ENCODE measurements around the gene STIM1. TPM values are rescaled to one million over a fixed set of nuclear protein-coding genes. Genes with fewer than 3 reads are reported as not detected.
A peak's percentile ranks its signal among the peaks of the same experiment; 100 is the strongest.

STIM1 gene
- total and polyA plus RNA-seq, 4 donors = 12.1 to 56.4 (median 41.2) TPM

DNA sequence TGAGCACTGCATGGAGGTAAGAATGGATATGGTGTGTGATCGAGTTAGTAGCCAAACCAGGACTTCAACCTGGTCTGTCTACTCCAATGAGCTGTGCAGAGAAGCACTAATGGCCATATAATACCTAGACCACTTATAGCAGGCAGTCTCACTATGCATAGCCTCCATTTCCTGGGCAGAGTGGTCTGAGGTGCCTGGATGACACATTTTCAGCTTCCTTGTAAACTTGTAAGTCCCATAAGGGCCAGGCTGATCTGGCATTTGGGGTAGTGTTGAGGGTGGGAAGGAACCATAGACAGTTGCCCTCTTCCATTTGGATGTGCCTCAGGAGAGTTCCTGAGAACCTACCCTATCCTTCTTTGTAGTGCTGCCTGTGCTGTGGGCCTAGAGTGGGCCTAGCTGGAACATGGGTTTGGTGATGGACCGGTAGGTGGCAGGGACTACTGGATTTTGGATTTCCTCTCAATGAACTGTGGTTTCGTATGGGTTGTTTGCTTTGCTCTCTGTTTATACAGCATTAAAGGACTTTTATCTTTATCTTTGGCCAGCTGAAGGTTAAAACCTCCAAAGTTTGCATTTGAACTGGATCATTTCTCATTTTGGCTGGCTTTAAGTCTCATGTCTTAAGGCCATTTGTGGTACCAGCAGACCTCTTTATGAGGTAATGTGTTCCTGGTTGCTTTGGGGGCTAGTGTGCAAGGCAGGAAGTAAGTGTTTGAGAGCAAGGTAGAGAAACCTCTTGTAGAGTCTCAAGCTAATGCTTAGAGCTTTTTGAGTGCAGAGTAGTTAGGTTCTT, 86.9 kb downstream of the STIM1 start:
- WGBS, 2 donors = 53 to 65% methylated on average over 3 of the region's 3 CpGs
- DNase-seq (peak in 2 of 3 donors; percentile 55 to 56), ATAC-seq (ENCODE audit: insufficient read depth, low FRiP score) (no peak)
- Histone ChIP-seq H3K4me1 (ENCODE audit: control insufficient read depth in 5 of 5, insufficient read depth in 5 of 5, low read length in 5 of 5) (peaks cover 7 to 44% (median 21%) of the 10 kb centered on the region in 5 donors), H3K9ac (ENCODE audit: insufficient read depth in 1 of 2, low read length in 2 of 2) (no peak overlapping the region), H3K9me3 (ENCODE audit: control insufficient read depth in 4 of 4, insufficient read depth in 3 of 4, low read length in 3 of 4) (no peaks in the 10 kb centered on the region), H3K27ac (ENCODE audit: low read depth in 1 of 2, low read length in 1 of 2) (no peak overlapping the region), H3K4me3 (no peak overlapping the region), H3K36me3 (ENCODE audit: control insufficient read depth in 4 of 4, insufficient read depth in 4 of 4, low read length in 4 of 4) (no peaks in the 10 kb centered on the region), H3K27me3 (ENCODE audit: control insufficient read depth in 3 of 3, insufficient read depth in 3 of 3, low read length in 2 of 3) (no peaks in the 10 kb centered on the region)
- TF ChIP-seq, protein P1, sequence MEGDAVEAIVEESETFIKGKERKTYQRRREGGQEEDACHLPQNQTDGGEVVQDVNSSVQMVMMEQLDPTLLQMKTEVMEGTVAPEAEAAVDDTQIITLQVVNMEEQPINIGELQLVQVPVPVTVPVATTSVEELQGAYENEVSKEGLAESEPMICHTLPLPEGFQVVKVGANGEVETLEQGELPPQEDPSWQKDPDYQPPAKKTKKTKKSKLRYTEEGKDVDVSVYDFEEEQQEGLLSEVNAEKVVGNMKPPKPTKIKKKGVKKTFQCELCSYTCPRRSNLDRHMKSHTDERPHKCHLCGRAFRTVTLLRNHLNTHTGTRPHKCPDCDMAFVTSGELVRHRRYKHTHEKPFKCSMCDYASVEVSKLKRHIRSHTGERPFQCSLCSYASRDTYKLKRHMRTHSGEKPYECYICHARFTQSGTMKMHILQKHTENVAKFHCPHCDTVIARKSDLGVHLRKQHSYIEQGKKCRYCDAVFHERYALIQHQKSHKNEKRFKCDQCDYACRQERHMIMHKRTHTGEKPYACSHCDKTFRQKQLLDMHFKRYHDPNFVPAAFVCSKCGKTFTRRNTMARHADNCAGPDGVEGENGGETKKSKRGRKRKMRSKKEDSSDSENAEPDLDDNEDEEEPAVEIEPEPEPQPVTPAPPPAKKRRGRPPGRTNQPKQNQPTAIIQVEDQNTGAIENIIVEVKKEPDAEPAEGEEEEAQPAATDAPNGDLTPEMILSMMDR (IDR thresholded peaks at IDR 0.05; ENCODE audit: control extremely low read depth, extremely low read depth) = no peak

DNA sequence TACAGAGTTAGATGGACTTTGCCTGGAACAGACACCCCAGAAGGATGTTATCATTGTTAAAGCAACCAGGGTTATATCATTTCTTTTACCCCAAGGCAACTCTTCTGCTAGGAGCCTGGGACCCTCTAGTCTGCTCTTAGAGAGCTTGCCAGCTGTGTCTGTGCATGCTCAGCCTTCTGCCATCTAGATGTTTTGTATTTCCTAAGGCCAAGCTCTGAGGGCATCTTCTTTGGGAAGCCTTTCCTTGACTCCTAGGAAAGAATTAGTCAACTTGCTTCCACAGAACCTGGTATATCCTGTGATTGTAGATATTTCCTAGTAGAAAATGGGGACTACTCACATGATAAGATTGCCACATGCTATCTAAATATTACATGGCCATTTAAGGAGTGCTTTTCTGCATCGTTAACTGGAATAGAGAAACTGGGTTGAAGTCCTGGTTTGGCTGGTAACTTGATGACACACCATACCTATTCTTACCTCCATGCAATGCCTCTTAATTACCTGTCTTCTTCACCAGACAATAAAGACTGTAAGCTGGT, 87.6 kb downstream of the STIM1 start:
- 32 to 48% methylated on average over 1 of the region's 1 CpG for WGBS, 2 donors
- ATAC-seq (ENCODE audit: insufficient read depth, low FRiP score) (no peak), DNase-seq (peak in 1 of 3 donors; percentile 15)
- H3K9ac ChIP-seq (ENCODE audit: insufficient read depth in 1 of 2, low read length in 2 of 2) = no peak overlapping the region
- no peaks in the 10 kb centered on the region for H3K36me3 ChIP-seq (ENCODE audit: control insufficient read depth in 4 of 4, insufficient read depth in 4 of 4, low read length in 4 of 4)
- H3K27ac ChIP-seq (ENCODE audit: low read depth in 1 of 2, low read length in 1 of 2) = no peak overlapping the region
- no peak overlapping the region for H3K4me3 ChIP-seq
- TF ChIP-seq, protein P1 (IDR thresholded peaks at IDR 0.05; ENCODE audit: control extremely low read depth, extremely low read depth) = no peak
- H3K4me1 ChIP-seq (ENCODE audit: control insufficient read depth in 5 of 5, insufficient read depth in 5 of 5, low read length in 5 of 5) = peaks cover 7 to 51% (median 28%) of the 10 kb centered on the region in 5 donors
- no peaks in the 10 kb centered on the region for H3K27me3 ChIP-seq (ENCODE audit: control insufficient read depth in 3 of 3, insufficient read depth in 3 of 3, low read length in 2 of 3)
- no peaks in the 10 kb centered on the region for H3K9me3 ChIP-seq (ENCODE audit: control insufficient read depth in 4 of 4, insufficient read depth in 3 of 4, low read length in 3 of 4)

DNA sequence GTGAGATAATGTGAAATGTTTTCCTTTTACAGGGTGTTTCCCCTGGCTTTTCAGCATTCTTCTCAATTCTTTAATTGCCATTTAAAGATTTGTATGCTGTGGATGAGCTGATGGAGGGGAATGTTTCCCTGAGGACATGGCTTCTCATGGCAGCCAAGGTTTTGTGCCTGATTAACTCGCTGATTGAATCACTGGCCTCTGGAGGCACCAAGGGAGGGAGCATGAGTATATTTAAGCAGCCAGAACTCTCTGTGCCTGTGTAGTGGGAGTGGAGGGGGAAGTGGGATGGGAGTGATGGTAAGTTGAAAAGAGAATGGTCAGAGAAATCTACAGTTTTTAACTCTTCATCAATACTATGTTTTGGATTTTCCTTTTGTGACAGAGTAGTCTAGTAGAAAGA, 88.7 kb downstream of the STIM1 start:
- Histone ChIP-seq H3K27ac (ENCODE audit: low read depth in 1 of 2, low read length in 1 of 2) (no peak overlapping the region), H3K27me3 (ENCODE audit: control insufficient read depth in 3 of 3, insufficient read depth in 3 of 3, low read length in 2 of 3) (no peaks in the 10 kb centered on the region), H3K9ac (ENCODE audit: insufficient read depth in 1 of 2, low read length in 2 of 2) (no peak overlapping the region), H3K9me3 (ENCODE audit: control insufficient read depth in 4 of 4, insufficient read depth in 3 of 4, low read length in 3 of 4) (no peaks in the 10 kb centered on the region), H3K4me3 (no peak overlapping the region), H3K4me1 (ENCODE audit: control insufficient read depth in 5 of 5, insufficient read depth in 5 of 5, low read length in 5 of 5) (peaks cover 7 to 49% (median 30%) of the 10 kb centered on the region in 5 donors), H3K36me3 (ENCODE audit: control insufficient read depth in 4 of 4, insufficient read depth in 4 of 4, low read length in 4 of 4) (no peaks in the 10 kb centered on the region)
- TF ChIP-seq, protein P1 (IDR thresholded peaks at IDR 0.05; ENCODE audit: control extremely low read depth, extremely low read depth) = no peak
- WGBS, 2 donors = 76 to 82% methylated on average over 1 of the region's 1 CpG
- ATAC-seq (ENCODE audit: insufficient read depth, low FRiP score) (no peak), DNase-seq (peak; percentile 23 to 40 (median 40))
